GM23338 (cell line): ENCODE data around the gene GLMN. TPM values are rescaled to one million over a fixed set of nuclear protein-coding genes. Genes with fewer than 3 reads are reported as not detected.

Experiments
- ATAC-seq: fragments of 200-7000 bp; cut with Tn5 transposase; 3 replicates; pipeline ENCODE4 v1.9.1; 2020
- DNase-seq: peaks from one replicate; pipeline ENCODE4 v3.0.0-alpha.2; 2015; ENCODE audit warnings: low spot score
- H2AFZ ChIP-seq: fragments of 200-600 bp; sonication (generic); 2 replicates; pipeline ENCODE4 v1.8.0; 2016; ENCODE audit warnings: antibody characterized with exemption, mild to moderate bottlenecking, moderate library complexity
- H3F3A ChIP-seq: fragments of 200-600 bp; sonication (generic); replicated peaks from 2 replicates; pipeline ENCODE4 v1.8.0; 2017; ENCODE audit warnings: antibody characterized with exemption, mixed run types, low read depth
- H3K27ac ChIP-seq: fragments of 200-600 bp; sonication (generic); 2 replicates; pipeline ENCODE4 v1.6.1; 2016; ENCODE audit warnings: low read depth
- H3K27me3 ChIP-seq: fragments of 200-600 bp; sonication (generic); 2 replicates; pipeline ENCODE4 v1.8.0; 2016; ENCODE audit warnings: mild to moderate bottlenecking, mixed run types, moderate library complexity; ENCODE audit not compliant: insufficient read depth
- H3K36me3 ChIP-seq: fragments of 200-600 bp; sonication (generic); 2 replicates; pipeline ENCODE4 v1.8.0; 2016; ENCODE audit warnings: mild to moderate bottlenecking; ENCODE audit not compliant: insufficient read depth
- H3K4me1 ChIP-seq: fragments of 200-600 bp; sonication (generic); 2 replicates; pipeline ENCODE4 v1.8.0; 2016; ENCODE audit warnings: mild to moderate bottlenecking, moderate library complexity; ENCODE audit not compliant: insufficient read depth
- H3K4me2 ChIP-seq: fragments of 200-600 bp; sonication (generic); 2 replicates; pipeline ENCODE4 v1.7.1; 2017; ENCODE audit warnings: mixed run types
- H3K4me3 ChIP-seq: fragments of 200-600 bp; sonication (generic); 2 replicates; pipeline ENCODE4 v1.6.1; 2016; ENCODE audit warnings: mixed run types
- H3K79me2 ChIP-seq: fragments of 200-600 bp; sonication (generic); replicated peaks from 2 replicates; pipeline ENCODE4 v1.8.0; 2017; ENCODE audit warnings: mild to moderate bottlenecking; ENCODE audit not compliant: insufficient read depth
- H3K9me2 ChIP-seq: fragments of 200-600 bp; sonication (generic); 2 replicates; pipeline ENCODE4 v1.8.0; 2017; ENCODE audit not compliant: insufficient read depth
- H4K20me1 ChIP-seq: fragments of 200-600 bp; sonication (generic); replicated peaks from 2 replicates; pipeline ENCODE4 v1.8.0; 2017; ENCODE audit warnings: mild to moderate bottlenecking; ENCODE audit not compliant: insufficient read depth
- H3K27ac Mint-ChIP-seq: 2 replicates; pipeline ENCODE4 v1.8.0; 2020; ENCODE audit warnings: inconsistent platforms, mild to moderate bottlenecking, moderate library complexity, mixed read lengths
- H3K27me3 Mint-ChIP-seq: 3 replicates; pipeline ENCODE4 v1.8.0; 2022; ENCODE audit warnings: low read depth, mild to moderate bottlenecking, moderate library complexity, mixed read lengths, inconsistent platforms; ENCODE audit not compliant: insufficient read depth, poor library complexity
- H3K36me3 Mint-ChIP-seq: 3 replicates; pipeline ENCODE4 v1.8.0; 2021; ENCODE audit warnings: low read depth, mild to moderate bottlenecking, inconsistent platforms, moderate library complexity, mixed read lengths
- H3K4me1 Mint-ChIP-seq: 3 replicates; pipeline ENCODE4 v1.8.0; 2020; ENCODE audit warnings: mild to moderate bottlenecking, inconsistent platforms, mixed read lengths
- H3K4me3 Mint-ChIP-seq: 3 replicates; pipeline ENCODE4 v1.8.0; 2021; ENCODE audit warnings: moderate library complexity, mild to moderate bottlenecking, inconsistent platforms, mixed read lengths
- H3K9me3 Mint-ChIP-seq: 3 replicates; pipeline ENCODE4 v1.8.0; 2020; ENCODE audit warnings: moderate library complexity, mild to moderate bottlenecking, inconsistent platforms, mixed read lengths
- CREB1 ChIP-seq: fragments of 250-450 bp; sonication (Bioruptor Pico); IDR thresholded peaks from 2 replicates; pipeline ENCODE4 v1.5.0; 2020; ENCODE audit warnings: low read depth, mild to moderate bottlenecking, moderate library complexity
- EZH2 ChIP-seq: fragments of 200-600 bp; sonication (generic); IDR thresholded peaks from one replicate; pipeline ENCODE4 v1.8.0; 2017; ENCODE audit warnings: antibody characterized with exemption, mild to moderate bottlenecking, low read depth; ENCODE audit not compliant: unreplicated experiment
- EZH2phosphoT487 ChIP-seq: fragments of 200-600 bp; sonication (generic); IDR thresholded peaks from one replicate; pipeline ENCODE4 v1.8.1; 2018; ENCODE audit warnings: antibody characterized with exemption; ENCODE audit not compliant: unreplicated experiment
- NANOG ChIP-seq: IDR thresholded peaks from 2 replicates; pipeline ENCODE4 v1.6.1; 2016; ENCODE audit warnings: antibody characterized with exemption, borderline replicate concordance
- POLR2AphosphoS5 ChIP-seq: IDR thresholded peaks from 2 replicates; pipeline ENCODE4 v1.6.1; 2016; ENCODE audit warnings: antibody characterized with exemption, low read depth
- REST ChIP-seq: IDR thresholded peaks from one replicate; pipeline ENCODE4 v1.6.1; 2018; ENCODE audit warnings: antibody characterized with exemption; ENCODE audit not compliant: unreplicated experiment
- ZNF114 ChIP-seq: fragments of 250-450 bp; sonication (Bioruptor Pico); IDR thresholded peaks from 2 replicates; pipeline ENCODE4 v1.5.0; 2020; ENCODE audit warnings: mild to moderate bottlenecking, moderate library complexity
- ZNF331 ChIP-seq: fragments of 250-450 bp; sonication (Bioruptor Pico); IDR thresholded peaks from 2 replicates; pipeline ENCODE4 v1.5.0; 2020; ENCODE audit warnings: low read depth, mild to moderate bottlenecking, moderate library complexity
- ZNF462 ChIP-seq: fragments of 250-450 bp; sonication (Bioruptor Pico); IDR thresholded peaks from 2 replicates; pipeline ENCODE4 v1.5.0; 2020; ENCODE audit warnings: mild to moderate bottlenecking, moderate library complexity
- long read RNA-seq: library from polyadenylated mRNA; unstranded; transcript quantifications from one replicate; pipeline ENCODE4 v2.0.0, GENCODE V29; 2020; ENCODE audit not compliant: unreplicated experiment
- polyA plus RNA-seq: library from polyadenylated mRNA; unstranded; fragments of >200 nt; fragmentation: Nextera tagmentation; extraction: Ambion mirVana; gene quantifications from 2 replicates; pipeline ENCODE4 v1.2.1, GENCODE V29; 2016
- total RNA-seq: library from RNA; depleted of rRNA; stranded (reverse); fragments of >200 nt; shearing (Covaris generic); gene quantifications from 2 replicates; pipeline ENCODE4 v1.2.3, GENCODE V29; 2014; rRNA removed
- TF ChIP-seq, protein P1 (sequence below), 2 experiments: fragments of 200-600 bp in 1 of 2; sonication (generic) in 1 of 2; conservative IDR thresholded peaks; 2 replicates each; pipeline versions ENCODE4 v1.5.1 to v1.6.1; 2016 to 2017; ENCODE audit warnings: antibody characterized with exemption in 2 of 2, low read depth in 2 of 2, mild to moderate bottlenecking in 2 of 2, moderate library complexity in 1 of 2

The GLMN gene, protein sequence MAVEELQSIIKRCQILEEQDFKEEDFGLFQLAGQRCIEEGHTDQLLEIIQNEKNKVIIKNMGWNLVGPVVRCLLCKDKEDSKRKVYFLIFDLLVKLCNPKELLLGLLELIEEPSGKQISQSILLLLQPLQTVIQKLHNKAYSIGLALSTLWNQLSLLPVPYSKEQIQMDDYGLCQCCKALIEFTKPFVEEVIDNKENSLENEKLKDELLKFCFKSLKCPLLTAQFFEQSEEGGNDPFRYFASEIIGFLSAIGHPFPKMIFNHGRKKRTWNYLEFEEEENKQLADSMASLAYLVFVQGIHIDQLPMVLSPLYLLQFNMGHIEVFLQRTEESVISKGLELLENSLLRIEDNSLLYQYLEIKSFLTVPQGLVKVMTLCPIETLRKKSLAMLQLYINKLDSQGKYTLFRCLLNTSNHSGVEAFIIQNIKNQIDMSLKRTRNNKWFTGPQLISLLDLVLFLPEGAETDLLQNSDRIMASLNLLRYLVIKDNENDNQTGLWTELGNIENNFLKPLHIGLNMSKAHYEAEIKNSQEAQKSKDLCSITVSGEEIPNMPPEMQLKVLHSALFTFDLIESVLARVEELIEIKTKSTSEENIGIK
- total RNA-seq (30.3 and 36.8 TPM in 2 replicates), polyA plus RNA-seq (39.9 and 49.9 TPM in 2 replicates)
- long read RNA-seq, transcript GLMN-201 (19 exons, 1,995 nt): major isoform, 13 of 27 reads
- long read RNA-seq, partial matches to known transcripts: 4 of 27 reads
- long read RNA-seq, other reads (novel, unspliced or antisense): 8 of 27 reads

DNA sequence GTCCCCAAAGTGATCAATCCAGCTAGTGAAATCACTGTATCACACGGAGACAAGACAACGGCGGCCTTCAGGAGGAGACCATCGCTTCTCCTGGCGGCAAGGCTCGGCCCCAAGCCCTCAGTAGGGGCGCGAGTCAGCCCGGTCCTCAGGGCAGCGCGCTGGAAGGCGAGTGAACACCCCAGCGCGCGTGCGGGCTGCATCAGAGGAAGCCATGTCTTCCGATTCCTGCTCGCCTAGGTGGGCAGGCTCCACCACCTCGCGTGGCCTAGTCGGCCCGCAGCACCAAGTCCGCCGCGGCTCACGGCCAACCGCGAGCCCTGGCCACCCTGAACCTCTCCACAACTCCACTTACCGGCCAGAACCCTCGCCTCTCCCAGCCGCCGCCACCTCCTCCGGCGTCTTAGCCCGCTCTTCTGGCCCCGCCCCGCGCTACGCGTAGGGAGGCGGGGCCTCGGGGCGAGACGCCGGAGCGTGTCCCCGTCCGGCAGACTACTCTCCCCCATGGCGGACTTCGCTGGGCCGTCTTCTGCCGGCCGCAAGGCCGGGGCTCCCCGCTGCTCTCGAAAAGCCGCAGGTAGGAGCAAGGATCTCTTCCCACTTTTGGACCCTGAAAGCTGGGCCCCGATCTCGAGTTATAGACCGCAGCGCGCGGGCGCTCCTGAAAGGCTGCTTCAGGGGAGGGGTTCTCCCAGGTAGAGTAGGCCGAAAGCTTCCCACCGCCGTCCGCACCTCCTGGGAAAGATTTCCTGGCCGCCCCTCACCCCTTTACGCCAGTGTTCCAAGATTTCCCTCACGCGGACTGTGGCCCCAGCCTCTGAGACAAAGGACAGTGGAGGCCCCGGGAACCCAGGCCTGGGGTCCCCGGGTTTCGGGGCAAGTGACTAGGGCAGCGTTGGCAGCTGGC is at the start of gene GLMN, which contains the start of gene RPAP2:
Gene GLMN (minus strand): TSS at position 415 of the 904 bp plus-strand sequence. CDS start 988 bp downstream, outside the sequence.
Gene RPAP2 (plus strand): TSS at position 487 of the 904 bp plus-strand sequence. CDS start 15 bp downstream, at position 502.
- peak; percentile 97 for ATAC-seq
- H3K9me3 Mint-ChIP-seq: no peaks in the 10 kb centered on the region
- TF ChIP-seq NANOG (no peak), EZH2 (no peak), ZNF114 (CRISPR knock-in tag) (no peak), REST (no peak), ZNF462 (CRISPR knock-in tag) (no peak), ZNF331 (CRISPR knock-in tag) (no peak), POLR2AphosphoS5 (peak; percentile 98), CREB1 (CRISPR knock-in tag) (peak; percentile 67), EZH2phosphoT487 (no peak)
- TF ChIP-seq, protein P1, sequence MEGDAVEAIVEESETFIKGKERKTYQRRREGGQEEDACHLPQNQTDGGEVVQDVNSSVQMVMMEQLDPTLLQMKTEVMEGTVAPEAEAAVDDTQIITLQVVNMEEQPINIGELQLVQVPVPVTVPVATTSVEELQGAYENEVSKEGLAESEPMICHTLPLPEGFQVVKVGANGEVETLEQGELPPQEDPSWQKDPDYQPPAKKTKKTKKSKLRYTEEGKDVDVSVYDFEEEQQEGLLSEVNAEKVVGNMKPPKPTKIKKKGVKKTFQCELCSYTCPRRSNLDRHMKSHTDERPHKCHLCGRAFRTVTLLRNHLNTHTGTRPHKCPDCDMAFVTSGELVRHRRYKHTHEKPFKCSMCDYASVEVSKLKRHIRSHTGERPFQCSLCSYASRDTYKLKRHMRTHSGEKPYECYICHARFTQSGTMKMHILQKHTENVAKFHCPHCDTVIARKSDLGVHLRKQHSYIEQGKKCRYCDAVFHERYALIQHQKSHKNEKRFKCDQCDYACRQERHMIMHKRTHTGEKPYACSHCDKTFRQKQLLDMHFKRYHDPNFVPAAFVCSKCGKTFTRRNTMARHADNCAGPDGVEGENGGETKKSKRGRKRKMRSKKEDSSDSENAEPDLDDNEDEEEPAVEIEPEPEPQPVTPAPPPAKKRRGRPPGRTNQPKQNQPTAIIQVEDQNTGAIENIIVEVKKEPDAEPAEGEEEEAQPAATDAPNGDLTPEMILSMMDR (conservative IDR thresholded peaks at IDR 0.05; ENCODE audit: low read depth in 2 of 2): no peak
- no peaks in the 10 kb centered on the region for H3K27me3 Mint-ChIP-seq
- H2AFZ ChIP-seq: peak within 1 kb of the TSS; percentile 76
- H4K20me1 ChIP-seq: no peaks in the 10 kb centered on the region
- H3F3A ChIP-seq: no peaks in the 10 kb centered on the region
- peak within 1 kb of the TSS; percentile 77 for H3K27ac ChIP-seq
- peaks cover 45% of the 10 kb centered on the region for H3K36me3 Mint-ChIP-seq
- no peaks in the 10 kb centered on the region for H3K27me3 ChIP-seq
- no peaks in the 10 kb centered on the region for H3K9me2 ChIP-seq
- H3K36me3 ChIP-seq: peaks cover 23% of the 10 kb centered on the region
- peak within 1 kb of the TSS; percentile 74 for H3K4me2 ChIP-seq
- no peaks in the 10 kb centered on the region; the same call in 1 of the 2 replicates for H3K4me1 ChIP-seq
- H3K79me2 ChIP-seq: peaks cover 33% of the 10 kb centered on the region
- peak within 1 kb of the TSS; percentile 95 for H3K4me3 Mint-ChIP-seq
- peaks cover 14% of the 10 kb centered on the region; the same call in 2 of the 3 replicates for H3K4me1 Mint-ChIP-seq
- DNase-seq: peak; percentile 90
- H3K4me3 ChIP-seq: peak within 1 kb of the TSS; percentile 63
- H3K27ac Mint-ChIP-seq: peak within 1 kb of the TSS; percentile 99
